PFSK-1 (cell line): ENCODE measurements around the gene MPC1.

Source experiments
- FOXP2 ChIP-seq: optimal IDR thresholded peaks from 2 replicates; pipeline ENCODE3; 2011; ENCODE audit warnings: borderline replicate concordance, control low read depth, inconsistent platforms; ENCODE audit not compliant: insufficient read depth; ENCODE audit errors: extremely low read length, extremely low read depth
- POLR2AphosphoS5 ChIP-seq: IDR thresholded peaks from 2 replicates; pipeline ENCODE4 v1.6.1; 2012; ENCODE audit warnings: low read depth, mild to moderate bottlenecking, control low read depth, low read length, moderate library complexity
- SIN3A ChIP-seq: IDR thresholded peaks from 2 replicates; pipeline ENCODE4 v1.6.1; 2012; ENCODE audit warnings: mild to moderate bottlenecking, low read length, moderate library complexity, borderline replicate concordance; ENCODE audit not compliant: insufficient read depth
- TAF1 ChIP-seq: IDR thresholded peaks from 2 replicates; pipeline ENCODE4 v1.6.1; 2012; ENCODE audit warnings: low read length, control low read depth, borderline replicate concordance; ENCODE audit not compliant: insufficient read depth
- TF ChIP-seq, protein P1 (sequence below), 2 experiments: IDR thresholded peaks; 2 replicates each; pipeline versions ENCODE4 v1.6.1 to v1.8.0; 2011 to 2012; ENCODE audit warnings: low read depth in 2 of 2, low read length in 2 of 2, control low read depth in 1 of 2, inconsistent platforms in 1 of 2, mild to moderate bottlenecking in 1 of 2, moderate library complexity in 1 of 2; ENCODE audit not compliant: insufficient read depth in 1 of 2

The MPC1 gene

DNA sequence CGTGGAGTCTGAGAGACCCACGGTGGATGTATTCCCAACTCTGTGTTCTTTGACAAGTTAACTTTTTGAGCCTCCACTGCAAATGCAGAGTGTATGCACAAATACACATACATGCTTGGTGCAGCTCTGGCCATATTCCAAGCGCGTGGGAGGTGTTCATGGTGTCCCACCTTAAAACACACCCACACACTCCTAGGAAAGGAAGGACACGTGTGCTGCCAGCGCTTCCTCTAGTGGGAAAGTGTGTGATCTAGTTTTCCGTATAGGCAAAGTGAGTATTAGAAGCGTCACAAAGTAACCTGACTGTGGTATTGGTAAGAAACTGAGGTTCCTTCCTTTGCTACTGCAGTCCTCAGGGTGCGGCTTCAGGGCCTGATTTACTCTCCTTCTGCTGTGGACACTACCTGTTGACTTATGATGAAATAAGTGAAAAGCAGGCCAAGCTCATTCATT, 36.0 kb upstream of the MPC1 start:
- TF ChIP-seq POLR2AphosphoS5 (no peak), TAF1 (no peak), SIN3A (no peak), FOXP2 (no peak)
- TF ChIP-seq, protein P1, sequence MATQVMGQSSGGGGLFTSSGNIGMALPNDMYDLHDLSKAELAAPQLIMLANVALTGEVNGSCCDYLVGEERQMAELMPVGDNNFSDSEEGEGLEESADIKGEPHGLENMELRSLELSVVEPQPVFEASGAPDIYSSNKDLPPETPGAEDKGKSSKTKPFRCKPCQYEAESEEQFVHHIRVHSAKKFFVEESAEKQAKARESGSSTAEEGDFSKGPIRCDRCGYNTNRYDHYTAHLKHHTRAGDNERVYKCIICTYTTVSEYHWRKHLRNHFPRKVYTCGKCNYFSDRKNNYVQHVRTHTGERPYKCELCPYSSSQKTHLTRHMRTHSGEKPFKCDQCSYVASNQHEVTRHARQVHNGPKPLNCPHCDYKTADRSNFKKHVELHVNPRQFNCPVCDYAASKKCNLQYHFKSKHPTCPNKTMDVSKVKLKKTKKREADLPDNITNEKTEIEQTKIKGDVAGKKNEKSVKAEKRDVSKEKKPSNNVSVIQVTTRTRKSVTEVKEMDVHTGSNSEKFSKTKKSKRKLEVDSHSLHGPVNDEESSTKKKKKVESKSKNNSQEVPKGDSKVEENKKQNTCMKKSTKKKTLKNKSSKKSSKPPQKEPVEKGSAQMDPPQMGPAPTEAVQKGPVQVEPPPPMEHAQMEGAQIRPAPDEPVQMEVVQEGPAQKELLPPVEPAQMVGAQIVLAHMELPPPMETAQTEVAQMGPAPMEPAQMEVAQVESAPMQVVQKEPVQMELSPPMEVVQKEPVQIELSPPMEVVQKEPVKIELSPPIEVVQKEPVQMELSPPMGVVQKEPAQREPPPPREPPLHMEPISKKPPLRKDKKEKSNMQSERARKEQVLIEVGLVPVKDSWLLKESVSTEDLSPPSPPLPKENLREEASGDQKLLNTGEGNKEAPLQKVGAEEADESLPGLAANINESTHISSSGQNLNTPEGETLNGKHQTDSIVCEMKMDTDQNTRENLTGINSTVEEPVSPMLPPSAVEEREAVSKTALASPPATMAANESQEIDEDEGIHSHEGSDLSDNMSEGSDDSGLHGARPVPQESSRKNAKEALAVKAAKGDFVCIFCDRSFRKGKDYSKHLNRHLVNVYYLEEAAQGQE (IDR thresholded peaks at IDR 0.05; ENCODE audit: insufficient read depth in 1 of 2, low read depth in 2 of 2, low read length in 2 of 2) = no peak

DNA sequence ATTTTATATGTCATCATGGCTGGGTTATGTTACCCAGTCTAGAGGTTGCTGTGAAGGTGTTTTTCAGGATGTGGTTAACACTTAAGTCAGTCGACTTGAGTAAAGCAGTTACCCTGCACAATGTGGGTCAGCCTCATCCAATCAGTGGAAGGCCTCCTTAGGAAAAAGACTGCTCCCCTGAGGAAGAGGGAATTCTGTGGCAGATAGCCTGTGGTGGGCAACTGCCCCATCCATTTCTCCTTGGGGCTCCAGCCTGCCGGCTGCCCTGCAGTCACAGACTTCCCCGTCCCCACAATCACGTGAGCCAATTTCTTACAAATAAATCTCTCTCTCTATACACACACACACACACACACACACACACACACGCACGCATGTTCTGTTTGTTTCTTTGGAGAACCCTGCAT, 34.5 kb upstream of the MPC1 start:
- TF ChIP-seq FOXP2 (no peak), SIN3A (no peak), TAF1 (no peak), POLR2AphosphoS5 (no peak)
- TF ChIP-seq, protein P1 (IDR thresholded peaks at IDR 0.05; ENCODE audit: insufficient read depth in 1 of 2, low read depth in 2 of 2, low read length in 2 of 2) = no peak

- no peak for TF ChIP-seq POLR2AphosphoS5
- no peak for TF ChIP-seq TAF1
- TF ChIP-seq FOXP2 = no peak
- TF ChIP-seq, protein P1 (IDR thresholded peaks at IDR 0.05; ENCODE audit: insufficient read depth in 1 of 2, low read depth in 2 of 2, low read length in 2 of 2) = no peak
- TF ChIP-seq SIN3A = no peak
These were observed 33.1 kb upstream of the MPC1 start for GRCh38 chr6:166415833-166416347.

DNA sequence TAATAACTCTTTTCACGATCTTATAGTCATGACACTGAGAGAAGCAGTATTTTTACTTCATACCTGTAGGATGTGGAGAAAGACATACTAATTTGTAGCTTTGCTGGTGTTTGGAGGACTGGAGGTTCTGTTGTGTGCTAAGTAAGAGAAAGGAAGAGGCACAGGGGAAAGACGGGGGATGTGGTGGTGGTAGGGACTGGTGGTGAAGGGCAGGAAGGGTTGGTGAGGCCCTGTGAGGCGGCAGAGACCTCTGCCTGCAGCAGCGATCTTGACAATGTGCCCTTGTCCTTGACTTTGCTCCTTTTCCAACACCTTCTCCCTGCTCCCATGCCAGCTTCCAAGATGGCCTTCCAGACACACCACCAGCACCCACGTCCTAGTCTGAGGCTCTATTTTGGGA, 32.6 kb upstream of the MPC1 start:
- TF ChIP-seq SIN3A (no peak), POLR2AphosphoS5 (no peak), TAF1 (no peak), FOXP2 (no peak)
- TF ChIP-seq, protein P1 (IDR thresholded peaks at IDR 0.05; ENCODE audit: insufficient read depth in 1 of 2, low read depth in 2 of 2, low read length in 2 of 2) = no peak

- TF ChIP-seq, protein P1 (IDR thresholded peaks at IDR 0.05; ENCODE audit: insufficient read depth in 1 of 2, low read depth in 2 of 2, low read length in 2 of 2) = no peak
- TF ChIP-seq FOXP2 (no peak), TAF1 (no peak), SIN3A (no peak), POLR2AphosphoS5 (no peak)
These were observed 30.8 kb upstream of the MPC1 start for GRCh38 chr6:166413491-166413951.
